Heart left ventricle (tissue), 13 donors: ENCODE data around the gene MCC.

Source experiments
- POLR2A ChIP-seq, 2 donors: fragments of 450-650 bp; IDR thresholded peaks; one replicate each; pipeline ENCODE4 v1.6.1; 2017; ENCODE audit warnings: antibody characterized with exemption in 2 of 2, mild to moderate bottlenecking in 2 of 2, moderate library complexity in 2 of 2
- TF ChIP-seq, protein P1 (sequence below), 12 donors: fragments of 200-600 bp; sonication (generic) in 4 of 12; IDR thresholded peaks; one replicate each; pipeline versions ENCODE4 v1.5.0 to v1.8.0; 2018 to 2022; ENCODE audit warnings: antibody characterized with exemption in 12 of 12, mild to moderate bottlenecking in 5 of 12
- donor health status: ischemic (EF 13 %, LVEDD 7.1; RV severe dilation, severe dysfunction).
- donor health status: DM: no; HTN: yes; CAD: no.
- donor health status: DM: no; HTN: no; CAD: no.
- donor health status: ischemic (EF 25% LVEDD 6.9; RV normal size, moderate dysfunction).
- donor health status: ischemic (EF 25% LVEDD 5.7; RV mildly dilated, moderate dysfunction).
- donor health status: ischemic (EF 35%, LVEDD 5.7; RV mildly dilated, moderate dysfunction).
- donor health status: nonischemic (EF 11% LVEDD 7.7; RV severe dilation, severe dysfunction).
- donor health status: DM: yes; HTN: yes; CAD: no.
- donor health status: PGD.
- donor health status: ischemic (EF 29% LVEDD 5.4; RV normal size, mild dysfunction).
- donor health status: nonischemic (EF 23%, LVEDD 6.1; RV moderate dilation, normal function).

DNA sequence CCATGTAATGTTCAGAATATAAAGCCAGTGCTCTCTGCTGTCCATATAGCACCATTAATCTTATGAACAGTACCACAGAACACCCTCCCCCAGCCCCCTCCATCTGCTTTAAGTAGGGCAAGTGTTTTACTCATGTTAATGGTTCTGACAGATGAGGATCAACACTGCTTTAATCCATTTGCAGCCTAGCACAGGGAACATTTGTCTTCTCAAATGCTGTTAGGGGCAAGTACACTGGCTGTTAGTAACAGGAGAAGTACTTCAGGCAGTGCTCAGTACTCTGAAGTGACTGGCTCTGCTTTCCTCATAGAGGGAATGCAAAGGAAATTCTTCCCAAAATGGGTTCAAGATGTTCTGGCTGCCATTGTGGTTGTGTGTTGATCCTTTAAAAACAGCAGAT lies 309.1 kb downstream of the MCC start:
- TF ChIP-seq POLR2A (IDR thresholded peaks at IDR 0.05), result no peak
- TF ChIP-seq, protein P1, sequence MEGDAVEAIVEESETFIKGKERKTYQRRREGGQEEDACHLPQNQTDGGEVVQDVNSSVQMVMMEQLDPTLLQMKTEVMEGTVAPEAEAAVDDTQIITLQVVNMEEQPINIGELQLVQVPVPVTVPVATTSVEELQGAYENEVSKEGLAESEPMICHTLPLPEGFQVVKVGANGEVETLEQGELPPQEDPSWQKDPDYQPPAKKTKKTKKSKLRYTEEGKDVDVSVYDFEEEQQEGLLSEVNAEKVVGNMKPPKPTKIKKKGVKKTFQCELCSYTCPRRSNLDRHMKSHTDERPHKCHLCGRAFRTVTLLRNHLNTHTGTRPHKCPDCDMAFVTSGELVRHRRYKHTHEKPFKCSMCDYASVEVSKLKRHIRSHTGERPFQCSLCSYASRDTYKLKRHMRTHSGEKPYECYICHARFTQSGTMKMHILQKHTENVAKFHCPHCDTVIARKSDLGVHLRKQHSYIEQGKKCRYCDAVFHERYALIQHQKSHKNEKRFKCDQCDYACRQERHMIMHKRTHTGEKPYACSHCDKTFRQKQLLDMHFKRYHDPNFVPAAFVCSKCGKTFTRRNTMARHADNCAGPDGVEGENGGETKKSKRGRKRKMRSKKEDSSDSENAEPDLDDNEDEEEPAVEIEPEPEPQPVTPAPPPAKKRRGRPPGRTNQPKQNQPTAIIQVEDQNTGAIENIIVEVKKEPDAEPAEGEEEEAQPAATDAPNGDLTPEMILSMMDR (IDR thresholded peaks at IDR 0.05), result no peak
